Activated CD8-positive, alpha-beta memory T cell treated with anti-CD3 and anti-CD28 coated beads, Interleukin-2, amount 50 U/mL, for 1 hour (primary cell): ENCODE results near the gene NUSAP1.
"Not testable (repeated sequence)": the region's sequence is repeated elsewhere in the genome, so short reads cannot be mapped to it uniquely, and the experiment has no call there.

ENCODE experiments used
- DNase-seq: peaks from one replicate; pipeline ENCODE4 v3.0.0-alpha.2; 2020; ENCODE audit errors: extremely low read depth

The NUSAP1 gene, protein sequence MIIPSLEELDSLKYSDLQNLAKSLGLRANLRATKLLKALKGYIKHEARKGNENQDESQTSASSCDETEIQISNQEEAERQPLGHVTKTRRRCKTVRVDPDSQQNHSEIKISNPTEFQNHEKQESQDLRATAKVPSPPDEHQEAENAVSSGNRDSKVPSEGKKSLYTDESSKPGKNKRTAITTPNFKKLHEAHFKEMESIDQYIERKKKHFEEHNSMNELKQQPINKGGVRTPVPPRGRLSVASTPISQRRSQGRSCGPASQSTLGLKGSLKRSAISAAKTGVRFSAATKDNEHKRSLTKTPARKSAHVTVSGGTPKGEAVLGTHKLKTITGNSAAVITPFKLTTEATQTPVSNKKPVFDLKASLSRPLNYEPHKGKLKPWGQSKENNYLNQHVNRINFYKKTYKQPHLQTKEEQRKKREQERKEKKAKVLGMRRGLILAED

DNA sequence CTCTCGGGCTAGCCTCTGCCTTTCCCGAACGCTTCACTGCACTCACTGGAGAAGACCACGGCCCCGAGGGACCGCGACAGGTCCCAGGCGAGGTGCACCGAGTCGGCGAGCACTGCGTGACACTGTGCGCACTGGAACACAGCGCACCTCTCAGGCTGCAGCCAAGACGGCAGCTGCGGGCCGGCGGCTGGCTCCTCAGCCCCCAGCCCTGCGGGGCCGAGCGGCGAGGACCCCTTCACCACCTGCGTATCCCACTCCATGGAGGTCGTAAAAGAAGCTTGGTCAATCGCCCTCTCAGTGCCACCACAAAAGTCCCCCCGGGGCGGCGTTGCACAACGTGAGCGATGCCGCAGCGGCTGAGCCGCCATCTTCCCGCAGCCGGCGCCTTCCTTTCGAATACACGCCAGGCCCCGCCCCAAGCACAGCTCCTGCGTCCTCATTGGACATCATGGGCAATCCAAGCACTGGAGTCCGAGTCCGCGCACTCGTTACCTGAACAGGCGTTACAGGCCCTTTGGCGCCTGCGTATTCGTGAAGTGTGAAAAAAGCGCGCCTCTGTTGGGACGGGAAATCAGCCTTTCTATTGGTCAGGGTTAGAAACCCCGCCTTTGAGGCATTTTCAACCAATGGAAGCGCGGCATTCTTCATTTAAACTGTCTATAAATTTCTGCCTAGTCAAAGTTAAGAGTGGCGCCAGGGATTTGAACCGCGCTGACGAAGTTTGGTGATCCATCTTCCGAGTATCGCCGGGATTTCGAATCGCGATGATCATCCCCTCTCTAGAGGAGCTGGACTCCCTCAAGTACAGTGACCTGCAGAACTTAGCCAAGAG is at the start of gene NUSAP1, which contains the start of gene OIP5:
TSS of gene NUSAP1 (plus strand) at position 688 of the 832 bp plus-strand sequence. CDS start at position 765, 77 bp downstream.
TSS of gene OIP5 (minus strand) at position 398 of the 832 bp plus-strand sequence. CDS start at position 368, 30 bp downstream.
- DNase-seq: peak; percentile 97

DNA sequence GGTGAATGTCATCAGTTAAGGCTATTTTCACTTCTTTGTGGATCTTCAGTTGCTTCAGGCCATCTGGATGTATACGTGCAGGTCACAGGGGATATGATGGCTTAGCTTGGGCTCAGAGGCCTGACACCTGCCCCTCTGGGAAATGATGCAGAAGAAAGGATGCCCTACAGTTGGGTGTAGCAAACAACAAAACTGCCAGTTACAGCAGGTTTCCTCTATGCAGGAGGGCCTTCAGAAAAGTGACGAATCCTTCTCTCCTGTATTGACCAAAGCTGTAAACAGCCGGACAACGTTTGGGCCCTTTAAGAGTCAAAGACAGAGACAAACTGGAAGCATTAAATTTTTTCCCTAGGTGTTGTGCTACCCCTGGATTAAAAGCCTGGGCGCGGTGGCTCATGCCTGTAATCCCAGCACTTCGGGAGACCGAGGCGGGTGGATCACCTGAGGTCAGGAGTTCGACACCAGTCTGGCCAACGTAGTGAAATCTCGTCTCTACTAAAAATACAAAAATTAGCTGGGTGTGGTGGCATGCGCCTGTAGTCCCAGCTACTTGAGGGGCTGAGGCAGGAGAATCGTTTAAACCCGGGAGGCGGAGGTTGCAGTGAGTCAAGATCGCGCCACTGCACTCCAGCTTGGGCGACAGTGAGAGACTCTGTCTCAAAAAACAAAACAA is 49.6 kb upstream of the NUSAP1 start:
- not testable (repeated sequence) for DNase-seq

DNA sequence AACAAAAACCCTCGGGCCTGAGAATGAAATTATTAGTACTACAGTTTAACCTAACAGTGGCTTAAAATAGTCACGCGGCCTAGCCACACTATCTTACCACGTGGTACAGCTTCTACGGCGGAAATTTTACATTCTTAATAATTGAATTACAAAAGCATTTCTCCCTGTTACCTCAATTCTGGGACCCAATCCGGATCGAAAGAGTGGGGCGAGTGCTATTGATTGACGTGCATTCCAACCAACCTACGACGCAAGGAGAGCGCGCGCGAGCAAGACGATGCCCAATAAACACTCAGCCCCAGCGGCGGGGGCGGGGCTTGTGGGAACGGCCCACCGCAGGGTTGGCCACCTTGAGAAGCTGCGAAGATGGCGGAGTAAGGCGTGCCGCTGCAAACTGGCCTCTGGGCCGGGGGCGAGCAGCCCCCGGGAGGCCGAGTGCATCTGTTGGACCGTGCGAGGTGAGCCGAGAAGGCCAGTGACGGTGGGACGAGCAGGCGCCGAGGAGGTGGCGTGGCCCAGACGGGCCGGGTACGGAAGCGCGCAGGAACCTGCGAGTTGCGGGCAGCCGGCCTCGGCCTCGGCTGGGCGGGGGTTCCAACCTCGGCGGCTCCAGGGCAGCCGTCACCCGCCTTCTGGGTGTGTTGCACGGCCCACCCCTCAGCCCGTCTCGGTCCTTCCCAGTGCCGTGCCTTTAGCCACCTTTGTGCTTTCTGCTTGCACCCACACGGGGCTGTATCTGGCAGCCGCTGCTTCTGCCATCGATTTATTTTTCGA is 48.8 kb upstream of the NUSAP1 start:
- DNase-seq: peak; percentile 93

DNA sequence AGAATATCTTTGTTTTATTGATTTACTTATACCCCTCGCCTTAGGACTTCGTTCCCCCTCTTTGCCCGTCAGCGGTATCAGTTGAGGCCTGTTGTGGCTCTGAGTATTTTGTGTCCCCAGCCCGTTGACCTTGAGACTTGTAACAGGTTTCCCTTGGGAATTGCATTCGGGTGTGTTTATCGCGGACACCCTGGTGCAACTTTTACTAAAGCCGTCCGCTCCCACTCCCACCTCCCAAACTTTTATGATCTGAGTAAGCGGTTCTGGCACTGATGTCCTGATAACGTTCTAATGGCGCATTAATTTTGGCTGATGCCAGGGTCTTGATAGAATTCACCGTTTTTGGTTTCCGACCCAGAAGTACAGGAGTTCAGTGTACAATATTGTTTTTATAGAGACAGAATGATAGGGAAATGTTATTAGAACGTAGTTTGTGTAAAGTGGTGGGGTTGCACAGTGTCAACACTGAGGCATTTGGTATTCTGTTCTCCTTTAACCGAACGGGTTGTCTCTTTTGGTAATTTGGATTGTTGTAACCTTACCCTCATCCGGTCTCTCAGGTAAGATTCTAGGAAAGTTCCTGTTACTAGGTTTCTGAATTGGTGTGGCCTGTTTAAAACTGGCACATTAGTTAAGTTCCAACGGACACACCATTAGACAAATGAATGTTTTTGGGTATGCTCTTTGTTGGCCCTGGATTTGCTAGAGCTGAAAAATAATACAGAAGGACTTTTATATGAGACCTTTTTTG is 48.1 kb upstream of the NUSAP1 start:
- no peak for DNase-seq

DNA sequence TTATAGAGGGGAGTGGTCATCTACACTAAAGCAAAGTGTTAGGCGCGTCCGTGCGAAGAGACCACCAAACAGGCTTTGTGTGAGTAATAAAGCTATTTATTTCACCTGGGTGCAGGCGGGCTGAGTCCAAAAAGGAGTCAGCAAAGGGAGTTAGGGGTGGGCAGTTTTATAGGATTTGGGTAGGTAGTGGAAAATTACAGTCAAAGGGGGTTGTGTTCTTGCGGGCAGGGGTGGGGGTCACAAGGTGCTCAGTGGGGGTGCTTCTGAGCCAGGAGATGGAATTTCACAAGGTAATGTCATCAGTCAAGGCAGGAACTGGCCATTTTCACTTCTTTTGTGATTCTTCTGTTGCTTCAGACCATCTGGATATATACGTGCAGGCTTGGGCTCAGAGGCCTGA is 47.4 kb upstream of the NUSAP1 start:
- DNase-seq: no peak

DNA sequence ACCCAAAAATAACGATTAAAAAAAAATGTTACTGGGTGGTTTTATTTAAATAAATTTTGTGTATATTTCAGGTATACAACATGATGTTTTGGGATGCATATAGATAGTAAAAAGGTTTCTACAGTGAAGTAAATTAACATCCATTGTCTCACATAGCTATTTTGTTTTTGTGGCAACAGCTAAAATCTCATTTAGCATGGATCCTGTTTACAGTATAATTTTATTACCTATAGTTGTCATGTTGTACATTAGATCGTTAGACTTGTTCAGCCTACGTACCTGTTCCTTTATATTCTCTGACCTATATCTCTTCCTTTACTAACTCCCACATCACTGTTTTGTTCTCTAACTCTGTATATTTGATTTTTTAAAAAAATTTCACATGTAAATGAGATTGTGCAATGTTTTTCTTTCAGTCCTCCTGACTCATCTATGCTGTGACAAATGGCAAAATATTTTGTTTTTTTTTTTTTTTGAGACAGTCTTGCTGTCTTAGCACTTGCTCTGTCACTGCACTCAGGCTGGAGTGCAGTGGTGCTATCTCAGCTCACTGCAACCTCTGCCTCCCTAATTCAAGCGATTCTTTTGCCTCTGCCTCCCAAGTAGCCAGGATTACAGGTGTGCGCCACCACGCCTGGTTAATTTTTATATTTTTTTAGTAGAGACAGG is 45.9 kb upstream of the NUSAP1 start:
- DNase-seq: no peak

DNA sequence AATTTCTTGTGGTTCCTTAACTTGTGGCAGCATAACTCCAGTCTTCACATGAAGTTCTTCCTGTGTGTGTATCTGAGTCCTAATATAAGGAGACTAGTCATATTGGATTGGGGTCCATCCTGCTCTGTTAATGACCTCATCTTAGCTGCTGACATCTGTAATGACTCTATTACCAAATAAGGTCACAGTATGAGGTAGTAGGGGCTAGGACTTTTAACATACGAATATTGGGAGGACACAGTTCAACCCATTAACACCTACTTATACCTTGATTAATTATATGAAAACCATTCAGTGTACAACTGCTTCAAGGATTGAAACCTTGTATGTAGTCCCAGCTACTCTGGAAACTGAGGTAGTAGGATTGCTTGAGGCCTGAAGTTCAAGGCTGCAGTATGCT is 44.2 kb upstream of the NUSAP1 start:
- DNase-seq: no peak

DNA sequence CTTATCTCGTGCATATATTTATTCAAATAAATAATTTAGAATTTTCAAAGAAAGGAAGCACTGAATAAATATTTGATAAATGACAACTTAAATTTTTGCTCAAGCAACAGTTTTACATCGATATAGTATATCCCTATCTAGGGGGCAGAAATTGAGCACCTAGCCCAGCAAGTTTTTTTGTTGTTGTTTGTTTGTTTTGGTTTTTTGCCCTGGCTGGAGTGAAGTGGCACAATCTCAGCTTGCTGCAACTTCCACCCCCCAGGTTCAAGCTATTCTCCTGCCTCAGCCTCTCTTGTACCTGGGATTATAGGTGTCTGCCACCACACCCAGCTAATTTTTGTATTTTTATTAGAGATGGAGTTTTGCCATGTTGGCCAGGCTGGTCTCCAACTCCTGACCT is 42.7 kb upstream of the NUSAP1 start:
- DNase-seq: no peak

DNA sequence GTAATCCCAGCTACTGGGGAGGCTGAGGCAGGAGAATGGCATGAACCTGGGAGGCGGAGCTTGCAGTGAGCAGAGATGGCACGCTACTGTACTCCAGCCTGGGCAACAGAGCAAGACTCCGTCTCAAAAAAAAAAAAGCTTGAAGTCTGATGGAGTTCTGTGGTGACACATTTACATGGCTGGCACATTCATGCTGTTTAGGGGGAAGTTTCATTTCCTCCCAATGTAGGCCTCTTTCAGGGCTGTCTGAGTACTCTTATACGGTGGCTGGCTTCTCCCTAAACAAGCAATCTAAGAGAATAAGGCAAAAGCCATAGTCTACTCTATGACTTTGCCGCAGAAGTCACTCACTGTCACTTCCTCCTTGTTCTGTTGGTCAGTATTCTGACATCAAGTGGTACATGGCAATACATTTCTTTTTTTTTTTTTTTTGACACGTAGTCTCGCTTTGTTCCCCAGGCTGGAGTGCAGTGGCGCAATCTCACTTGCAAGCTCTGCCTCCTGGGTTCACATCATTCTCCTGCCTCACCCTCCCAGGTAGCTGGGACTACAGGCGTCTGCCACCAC is 41.5 kb upstream of the NUSAP1 start:
- no peak for DNase-seq

DNA sequence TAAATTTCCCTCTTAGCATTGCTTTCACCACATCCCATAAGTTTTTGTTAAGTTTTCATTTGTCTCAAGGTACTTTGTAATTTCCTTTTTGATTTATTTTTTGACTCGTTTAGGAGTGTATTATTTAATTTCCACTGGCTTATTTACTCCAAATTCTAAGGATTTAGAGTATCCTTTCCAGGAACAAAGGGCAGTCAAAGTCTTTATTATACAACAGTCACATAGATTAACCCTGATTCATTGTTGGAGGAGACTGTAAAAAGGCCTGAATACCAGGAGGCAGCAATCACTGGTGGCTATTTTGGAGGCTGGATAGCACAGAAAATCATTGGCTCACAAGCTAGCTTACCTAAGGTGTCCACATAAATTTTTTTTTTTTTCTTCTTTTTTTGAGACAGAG is 40.2 kb upstream of the NUSAP1 start:
- no peak for DNase-seq

DNA sequence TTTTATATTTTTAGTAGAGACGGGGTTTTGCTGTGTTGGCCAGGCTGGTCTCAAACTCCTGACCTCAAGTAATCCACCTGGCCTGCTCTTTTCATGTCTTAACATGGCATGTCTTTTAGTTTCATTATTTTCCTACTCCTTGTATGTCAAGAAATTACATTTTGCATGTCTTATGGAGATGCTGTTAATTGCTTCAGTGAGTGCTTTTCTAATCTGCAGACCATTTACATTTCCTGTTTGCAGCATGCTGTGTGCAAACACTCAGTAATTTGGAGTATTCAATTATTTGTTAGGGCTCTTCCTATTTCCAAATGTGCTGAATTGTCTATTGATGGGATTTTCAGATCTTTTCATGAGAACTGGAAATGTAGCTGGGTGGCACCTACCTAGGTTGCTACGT is 31.5 kb upstream of the NUSAP1 start:
- DNase-seq: not testable (repeated sequence)

DNA sequence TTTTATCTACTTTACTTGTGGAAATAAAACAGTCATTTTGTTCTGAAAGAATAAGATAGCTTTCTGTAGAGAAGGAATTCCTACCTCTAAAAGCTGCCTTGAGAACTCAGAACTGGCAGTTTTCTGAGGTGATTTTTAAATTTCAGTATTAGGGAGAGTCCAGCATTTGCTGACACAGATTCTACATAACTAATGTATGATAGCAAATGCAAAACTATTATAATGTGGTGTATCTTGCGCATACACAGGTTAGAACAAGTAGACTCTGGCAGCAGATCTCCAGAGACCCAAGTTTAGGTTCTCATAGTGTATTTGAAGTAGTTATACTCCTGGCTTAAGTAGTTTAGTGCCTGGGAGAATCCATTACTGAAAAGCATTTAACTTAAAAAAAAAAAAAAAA is 31.1 kb upstream of the NUSAP1 start:
- DNase-seq: no peak

DNA sequence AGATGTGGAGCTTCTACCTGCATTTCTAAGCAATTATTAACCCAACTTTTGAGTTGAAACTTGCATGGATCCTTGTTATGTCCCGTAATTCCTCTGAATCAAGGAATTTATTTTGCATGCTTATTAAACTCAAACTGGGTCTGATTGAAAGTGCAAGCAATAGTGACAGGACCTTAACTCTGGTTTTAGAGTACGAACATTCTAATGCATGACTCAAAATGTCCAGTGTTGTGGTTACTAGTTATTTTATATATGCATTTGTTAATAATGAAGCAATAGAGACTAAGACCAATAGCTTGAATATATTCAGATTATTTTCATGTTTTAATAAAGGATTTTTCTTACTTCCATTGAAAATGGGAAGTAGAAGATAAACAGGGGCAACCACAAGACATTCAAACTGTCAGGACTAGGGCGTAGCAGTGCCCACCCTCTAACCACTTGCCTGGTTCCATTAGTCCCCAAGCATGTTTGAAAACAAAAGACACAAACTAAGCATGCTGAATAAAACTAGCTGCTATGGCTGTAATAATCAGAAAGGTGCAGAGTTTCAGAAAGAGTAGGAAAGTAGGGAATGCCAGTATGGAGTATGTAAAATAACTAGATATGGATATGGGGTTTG is 28.4 kb upstream of the NUSAP1 start:
- no peak for DNase-seq

DNA sequence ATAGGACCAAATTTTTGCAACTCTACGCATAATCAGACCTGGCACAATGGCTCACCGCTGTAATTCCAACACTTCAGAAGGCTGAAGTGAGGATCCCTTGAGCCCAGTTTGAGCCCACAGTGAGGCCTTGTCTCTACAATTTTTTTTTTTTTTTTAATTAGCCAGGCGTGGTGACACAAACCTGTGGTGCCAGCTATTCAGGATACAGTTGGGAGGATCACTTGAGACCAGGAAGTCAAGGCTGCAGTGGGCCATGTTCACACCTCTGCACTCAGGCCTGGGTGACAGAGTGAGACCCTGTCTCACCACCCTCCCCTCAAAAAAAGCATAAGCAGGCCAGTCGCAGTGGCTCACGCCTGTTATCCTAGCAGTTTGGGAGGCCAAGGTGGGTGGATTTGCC is 25.0 kb upstream of the NUSAP1 start:
- DNase-seq: no peak

DNA sequence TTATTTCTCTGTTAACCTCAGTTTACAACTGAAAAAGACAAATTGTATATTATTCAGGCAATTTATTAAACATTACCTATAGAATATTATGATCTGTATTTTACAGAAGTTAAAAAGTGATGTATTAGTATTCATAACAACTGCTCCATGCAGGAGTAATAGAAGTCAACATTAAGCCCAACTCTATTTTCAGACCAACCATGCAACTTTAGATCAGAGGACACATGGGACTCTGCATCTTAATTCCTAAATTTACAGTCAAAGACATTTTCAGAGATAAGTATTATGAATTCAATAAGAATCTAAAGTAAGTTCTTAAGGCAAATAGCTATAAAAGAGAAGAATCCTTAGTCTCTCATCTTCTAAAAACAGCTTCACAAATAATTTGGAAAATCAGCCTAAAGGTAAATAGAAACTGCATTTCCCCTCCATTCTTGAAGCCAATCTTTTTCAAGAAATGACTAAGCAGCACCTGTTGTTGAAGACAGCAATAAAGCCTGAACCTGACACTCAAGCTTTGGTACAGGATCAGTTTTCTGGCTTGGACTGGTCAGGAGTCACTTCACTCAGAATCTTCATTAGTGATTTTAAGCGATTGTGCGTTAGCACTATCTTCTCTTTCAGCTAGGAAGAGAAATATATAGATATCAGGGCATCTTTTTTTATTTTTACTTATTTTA is 23.3 kb upstream of the NUSAP1 start:
- no peak for DNase-seq

DNA sequence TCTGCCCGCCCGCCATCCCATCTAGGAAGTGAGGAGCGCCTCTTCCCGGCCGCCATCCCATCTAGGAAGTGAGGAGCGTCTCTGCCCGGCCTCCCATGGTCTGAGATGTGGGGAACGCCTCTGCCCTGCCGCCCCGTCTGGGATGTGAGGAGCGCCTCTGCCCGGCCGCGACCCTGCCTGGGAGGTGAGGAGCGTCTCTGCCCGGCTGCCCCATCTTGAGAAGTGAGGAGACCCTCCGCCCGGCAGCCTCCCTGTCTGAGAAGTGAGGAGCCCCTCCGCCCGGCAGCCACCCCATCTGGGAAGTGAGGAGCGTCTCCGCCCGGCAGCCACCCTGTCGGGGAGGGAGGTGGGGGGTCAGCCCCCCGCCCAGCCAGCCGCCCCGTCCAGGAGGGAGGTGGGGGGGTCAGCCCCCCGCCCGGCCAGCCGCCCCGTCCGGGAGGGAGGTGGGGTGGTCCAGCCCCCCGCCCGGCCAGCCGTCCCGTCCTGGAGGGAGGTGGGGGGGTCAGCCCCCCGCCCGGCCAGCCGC is 11.8 kb upstream of the NUSAP1 start:
- DNase-seq: not testable (repeated sequence)

DNA sequence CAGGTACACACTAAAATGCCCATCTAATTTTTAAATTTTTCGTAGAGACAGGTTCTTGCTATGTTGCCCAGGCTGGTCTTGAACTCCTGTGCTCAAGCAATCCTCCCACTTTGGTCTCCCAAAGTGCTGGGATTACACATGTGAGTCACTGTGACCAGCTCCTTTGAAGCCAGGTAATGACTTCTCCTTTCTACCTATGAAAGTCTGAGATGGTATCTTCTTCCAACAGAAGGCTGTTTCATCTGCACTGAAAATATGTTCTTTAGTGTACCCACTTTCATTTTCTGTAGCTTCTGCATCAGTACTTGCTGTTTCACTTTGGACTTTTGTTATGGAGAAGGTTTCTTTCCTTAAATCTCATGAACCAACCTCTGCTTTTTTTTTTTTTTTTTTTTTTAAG is 9.1 kb upstream of the NUSAP1 start:
- DNase-seq: no peak

DNA sequence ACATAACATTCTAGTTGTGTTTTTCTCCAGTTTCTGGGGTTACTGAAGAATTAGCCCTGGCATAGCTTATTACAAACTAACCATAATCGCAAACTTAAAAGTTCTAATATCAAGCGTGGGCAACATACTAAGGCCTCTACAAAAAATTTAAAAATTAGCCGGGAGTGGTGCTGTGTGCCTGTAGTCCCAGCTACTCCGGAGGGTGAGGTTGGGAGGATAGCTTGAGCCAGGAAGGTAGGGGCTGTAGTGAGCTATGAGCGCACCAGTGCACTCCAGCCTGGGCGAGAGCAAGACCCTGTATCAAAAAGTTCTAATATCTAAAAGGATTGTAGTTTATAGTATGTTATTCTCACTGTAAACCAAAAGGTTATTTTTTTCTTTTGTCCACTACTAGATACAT is 1.4 kb upstream of the NUSAP1 start:
- no peak for DNase-seq

DNA sequence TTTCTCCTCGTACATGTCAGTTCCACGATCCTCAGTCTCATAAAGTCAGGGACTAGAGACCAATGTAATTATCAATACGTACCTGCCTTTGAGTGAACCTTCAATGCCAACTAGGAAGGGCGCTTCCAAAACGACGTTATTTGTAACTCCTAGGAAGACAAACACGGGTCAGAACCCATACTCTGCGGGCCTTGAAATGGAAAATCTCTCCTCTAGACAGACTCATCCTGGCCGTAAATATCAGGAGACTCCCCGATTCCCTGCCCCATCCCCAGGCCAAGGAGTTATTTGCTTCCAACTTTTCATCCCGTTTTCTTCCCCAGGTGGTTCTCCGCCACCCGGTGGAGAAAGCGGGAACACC is 868 bp upstream of the NUSAP1 start:
- no peak for DNase-seq
